B cell (primary cell): ENCODE measurements around the gene ITCH. TPM values are rescaled to one million over a fixed set of nuclear protein-coding genes. Genes with fewer than 3 reads are reported as not detected.

Experiments
- ATAC-seq: fragments of 200-7000 bp; cut with Tn5 transposase; one replicate; pipeline ENCODE4 v1.10.0; 2021; ENCODE audit warnings: low read depth, mild to moderate bottlenecking, moderate number of reproducible peaks, moderate library complexity
- CTCF ChIA-PET: fragments of 350-600 bp; sonication (Branson Sonifier 250); formaldehyde crosslinking; loops from one replicate; lab custom pipeline; 2021; ENCODE audit warnings: antibody characterized with exemption, inconsistent platforms; lab: Charles Lee
- POLR2A ChIA-PET: fragments of 350-600 bp; sonication (Branson Sonifier 250); formaldehyde crosslinking; loops from one replicate; lab custom pipeline; 2021; ENCODE audit warnings: antibody characterized with exemption; lab: Charles Lee
- DNase-seq: peaks from one replicate; pipeline ENCODE4 v3.0.0; 2013
- H2AFZ ChIP-seq: 2 replicates; pipeline ENCODE4 v1.6.1; 2012; ENCODE audit warnings: mild to moderate bottlenecking, low read depth, low read length; ENCODE audit not compliant: insufficient read depth, poor library complexity, severe bottlenecking
- H3K27ac ChIP-seq, 2 donors: 1 replicate in 1 of 2; 2 replicates in 1 of 2; pipeline ENCODE4 v1.5.1; 2012 to 2013; ENCODE audit warnings: low read length in 2 of 2, mild to moderate bottlenecking in 2 of 2, moderate library complexity in 1 of 2
- H3K27me3 ChIP-seq, 4 experiments: fragments of 200-600 bp in 1 of 4; sonication (generic) in 1 of 4; replicated peaks in 1 of 4; 1 replicate in 2 of 4; 2 replicates in 2 of 4; pipeline versions ENCODE4 v1.6.1 to v1.7.0; 2013 to 2016; ENCODE audit warnings: low read length in 3 of 4, mild to moderate bottlenecking in 2 of 4, mixed read lengths in 1 of 4, moderate library complexity in 1 of 4; ENCODE audit not compliant: insufficient read depth in 4 of 4, control insufficient read depth in 3 of 4; ENCODE audit errors: control extremely low read depth in 1 of 4
- H3K36me3 ChIP-seq, 2 experiments: replicated peaks in 1 of 2; 1 replicate in 1 of 2; 2 replicates in 1 of 2; pipeline versions ENCODE4 v1.6.1 to v1.7.1; 2013; ENCODE audit warnings: low read length in 1 of 2; ENCODE audit not compliant: insufficient read depth in 2 of 2, control insufficient read depth in 1 of 2; ENCODE audit errors: control extremely low read depth in 1 of 2, extremely low read depth in 1 of 2
- H3K4me1 ChIP-seq, 2 donors: fragments of 200-600 bp in 1 of 2; sonication (generic) in 1 of 2; 1 replicate in 1 of 2; 2 replicates in 1 of 2; pipeline versions ENCODE4 v1.5.1 to v1.6.1; 2013 to 2017; ENCODE audit warnings: low read length in 2 of 2; ENCODE audit not compliant: control insufficient read depth in 2 of 2, insufficient read depth in 2 of 2
- H3K4me2 ChIP-seq: replicated peaks from 2 replicates; pipeline ENCODE3; 2012; ENCODE audit warnings: mild to moderate bottlenecking, low read depth, low read length; ENCODE audit not compliant: poor library complexity, severe bottlenecking
- H3K4me3 ChIP-seq, 5 experiments: fragments of 200-600 bp in 1 of 5; sonication (generic) in 1 of 5; 1 replicate in 3 of 5; 2 replicates in 2 of 5; pipeline versions ENCODE4 v1.5.1 to v1.7.0; 2011 to 2016; ENCODE audit warnings: low read length in 4 of 5, mild to moderate bottlenecking in 4 of 5, low read depth in 2 of 5, control low read depth in 1 of 5, moderate library complexity in 1 of 5; ENCODE audit not compliant: insufficient read depth in 1 of 5; ENCODE audit errors: control extremely low read depth in 1 of 5, extremely low read depth in 1 of 5
- H3K79me2 ChIP-seq: fragments of 200-600 bp; sonication (generic); one replicate; pipeline ENCODE4 v1.6.0; 2016; ENCODE audit warnings: low read length; ENCODE audit not compliant: control insufficient read depth, insufficient read depth
- H3K9ac ChIP-seq: fragments of 200-600 bp; sonication (generic); 2 replicates; pipeline ENCODE4 v1.6.1; 2017; ENCODE audit warnings: mild to moderate bottlenecking, low read length, moderate library complexity
- H3K9me3 ChIP-seq, 3 donors: one replicate each; pipeline versions ENCODE4 v1.6.1 to v1.7.1; 2013; ENCODE audit warnings: low read length in 2 of 3; ENCODE audit not compliant: control insufficient read depth in 2 of 3, insufficient read depth in 1 of 3; ENCODE audit errors: control extremely low read depth in 1 of 3
- H4K20me1 ChIP-seq: 2 replicates; pipeline ENCODE4 v1.6.0; 2012; ENCODE audit warnings: mild to moderate bottlenecking, low read length; ENCODE audit not compliant: insufficient read depth, control insufficient read depth, poor library complexity, severe bottlenecking
- H3K27ac Mint-ChIP-seq: one replicate; pipeline ENCODE4 v1.8.0; 2021; ENCODE audit warnings: mixed read lengths
- H3K27me3 Mint-ChIP-seq: one replicate; pipeline ENCODE4 v1.8.0; 2021; ENCODE audit warnings: mixed read lengths
- H3K4me1 Mint-ChIP-seq: one replicate; pipeline ENCODE4 v1.8.0; 2021; ENCODE audit warnings: mixed read lengths
- H3K4me3 Mint-ChIP-seq: one replicate; pipeline ENCODE4 v1.8.0; 2021; ENCODE audit warnings: mixed read lengths
- H3K9me3 Mint-ChIP-seq: one replicate; pipeline ENCODE4 v1.8.0; 2022; ENCODE audit warnings: mixed read lengths; ENCODE audit not compliant: insufficient read depth
- EZH2 ChIP-seq: IDR thresholded peaks from 2 replicates; pipeline ENCODE4 v1.6.1; 2012; ENCODE audit warnings: borderline replicate concordance, low read depth, mild to moderate bottlenecking, moderate library complexity, low read length; ENCODE audit not compliant: insufficient read depth, poor library complexity, severe bottlenecking
- WGBS: methylation state at CpG from one replicate; pipeline ENCODE4 v1.1.5; 2013; ENCODE audit warnings: missing lambda C conversion rate; ENCODE audit not compliant: insufficient coverage; 5-methylcytosine and 5-hydroxymethylcytosine counted together
- intact Hi-C: fragments of 100-400 bp; cut with micrococcal nuclease; formaldehyde crosslinking; loops from one replicate; pipeline ENCODE4 v1.10.0; 2022
- polyA plus RNA-seq: library from polyadenylated mRNA; depleted of rRNA; stranded (reverse); fragments of >200 nt; gene quantifications from 2 replicates; pipeline ENCODE4 v1.2.3, GENCODE V29; 2012
- total RNA-seq, 2 donors: library from RNA; stranded (reverse); fragments of 120-200 nt in 1 of 2; gene quantifications; 1 replicate in 1 of 2; 2 replicates in 1 of 2; pipeline versions ENCODE4 v1.2.3 to v1.2.4, GENCODE V29; 2013 to 2022
- TF ChIP-seq, protein P1 (sequence below): fragments of 200-600 bp; IDR thresholded peaks from one replicate; pipeline ENCODE4 v1.8.0; 2022; ENCODE audit warnings: antibody characterized with exemption, mild to moderate bottlenecking

The ITCH gene
- total and polyA plus RNA-seq, 2 donors (not counting 1 experiment from before 2014, with no cell fraction given), result 10.0 to 110 TPM

DNA sequence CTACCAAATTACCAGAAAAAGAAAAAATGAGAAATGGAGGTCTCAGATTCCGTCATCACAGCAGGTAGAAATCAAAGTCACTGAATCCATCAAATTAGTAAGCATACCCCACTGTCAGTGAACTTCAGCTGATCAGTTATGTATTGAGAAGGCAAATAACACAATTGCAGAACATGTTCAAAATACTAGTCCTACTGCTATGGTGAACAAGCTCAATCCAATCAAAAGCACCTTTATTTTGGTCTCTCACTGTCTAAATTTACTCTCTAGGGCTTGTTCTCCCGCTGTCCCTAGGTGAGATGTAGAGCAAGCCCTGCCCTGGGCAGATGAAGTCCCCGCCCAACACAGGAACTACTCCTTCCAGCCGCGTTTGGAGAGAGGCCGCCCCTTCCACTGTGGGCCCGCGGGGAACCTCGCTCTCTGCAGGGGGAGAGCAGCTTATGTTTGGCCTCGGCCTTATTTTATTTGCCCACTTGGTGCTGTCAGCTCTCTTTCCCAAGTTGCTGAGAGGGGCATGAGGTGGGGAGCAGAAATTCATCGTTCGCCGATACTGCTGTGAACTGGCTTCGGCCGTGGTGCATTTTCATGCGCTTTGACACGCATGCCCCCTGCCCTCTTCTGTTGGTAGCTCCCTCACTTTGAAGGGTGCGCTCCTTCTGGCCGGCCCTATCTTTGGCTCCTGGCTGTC, 181.2 kb downstream of the ITCH start:
- DNase-seq, result no peak
- TF ChIP-seq, protein P1, sequence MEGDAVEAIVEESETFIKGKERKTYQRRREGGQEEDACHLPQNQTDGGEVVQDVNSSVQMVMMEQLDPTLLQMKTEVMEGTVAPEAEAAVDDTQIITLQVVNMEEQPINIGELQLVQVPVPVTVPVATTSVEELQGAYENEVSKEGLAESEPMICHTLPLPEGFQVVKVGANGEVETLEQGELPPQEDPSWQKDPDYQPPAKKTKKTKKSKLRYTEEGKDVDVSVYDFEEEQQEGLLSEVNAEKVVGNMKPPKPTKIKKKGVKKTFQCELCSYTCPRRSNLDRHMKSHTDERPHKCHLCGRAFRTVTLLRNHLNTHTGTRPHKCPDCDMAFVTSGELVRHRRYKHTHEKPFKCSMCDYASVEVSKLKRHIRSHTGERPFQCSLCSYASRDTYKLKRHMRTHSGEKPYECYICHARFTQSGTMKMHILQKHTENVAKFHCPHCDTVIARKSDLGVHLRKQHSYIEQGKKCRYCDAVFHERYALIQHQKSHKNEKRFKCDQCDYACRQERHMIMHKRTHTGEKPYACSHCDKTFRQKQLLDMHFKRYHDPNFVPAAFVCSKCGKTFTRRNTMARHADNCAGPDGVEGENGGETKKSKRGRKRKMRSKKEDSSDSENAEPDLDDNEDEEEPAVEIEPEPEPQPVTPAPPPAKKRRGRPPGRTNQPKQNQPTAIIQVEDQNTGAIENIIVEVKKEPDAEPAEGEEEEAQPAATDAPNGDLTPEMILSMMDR, result no peak
- no peak for TF ChIP-seq EZH2
- H3K79me2 ChIP-seq, result no peaks in the 10 kb centered on the region
- peaks cover 0 to 4% (median 0%) of the 10 kb centered on the region in 4 experiments for H3K27me3 ChIP-seq
- peak overlapping the region in 2 of 5 experiments; percentile 15 to 18 for H3K4me3 ChIP-seq
- Mint-ChIP-seq H3K4me1 (peaks cover 17% of the 10 kb centered on the region), H3K27ac (no peak overlapping the region), H3K4me3 (peak overlapping the region; percentile 15), H3K9me3 (no peaks in the 10 kb centered on the region), H3K27me3 (peaks cover 3% of the 10 kb centered on the region)
- ChIA-PET POLR2A (interaction anchor here (0.6 kb wide), 1 partner anchor 234 kb away, joined by 3 read pairs; no protein-coding TSS in a partner anchor), CTCF (interaction anchor here (0.8 to 1.9 kb wide), 4 partner anchors 163 to 226 kb away, joined by 3 to 7 read pairs (median 3); no protein-coding TSS in a partner anchor)
- WGBS, result 28% methylated on average over 12 of the region's 19 CpGs
- H4K20me1 ChIP-seq, result no peaks in the 10 kb centered on the region
- H2AFZ ChIP-seq, result no peak overlapping the region
- H3K36me3 ChIP-seq, result peaks cover 0 to 20% of the 10 kb centered on the region in 2 experiments
- no peak overlapping the region for H3K9ac ChIP-seq
- peak overlapping the region; percentile 36 for H3K4me2 ChIP-seq
- H3K9me3 ChIP-seq, result no peaks in the 10 kb centered on the region
- H3K4me1 ChIP-seq, result peaks cover 0 to 7% of the 10 kb centered on the region in 2 donors
- intact Hi-C loops, result no loop called here
- no peak overlapping the region for H3K27ac ChIP-seq
- ATAC-seq, result no peak

DNA sequence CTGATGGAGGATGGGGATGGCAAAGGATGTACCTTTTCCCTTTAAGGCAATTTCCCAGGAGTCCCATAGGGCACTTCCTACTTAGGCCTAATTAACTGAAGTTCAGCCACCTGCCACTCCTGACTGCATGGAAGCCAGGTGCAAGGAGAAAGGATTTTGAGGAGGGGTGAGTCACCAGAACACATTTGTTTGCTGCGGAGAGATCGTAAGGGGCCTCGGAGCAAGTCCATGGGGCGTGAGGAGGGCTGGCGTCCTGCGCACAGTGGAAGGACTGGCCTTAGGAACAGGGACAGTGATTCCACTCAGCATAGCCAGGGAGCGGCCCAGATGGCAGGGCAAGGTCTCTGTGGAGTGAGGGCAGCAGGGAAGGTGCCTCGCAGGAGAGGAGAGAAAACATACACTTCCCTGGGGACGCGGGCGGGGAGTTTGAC, 183.7 kb downstream of the ITCH start:
- intact Hi-C loops, result no loop called here
- no peak overlapping the region for H3K4me3 Mint-ChIP-seq
- WGBS, result 97% methylated on average over 11 of the region's 11 CpGs
- H3K27ac ChIP-seq, result no peak overlapping the region
- H3K4me1 Mint-ChIP-seq, result peaks cover 15% of the 10 kb centered on the region
- H3K79me2 ChIP-seq, result no peaks in the 10 kb centered on the region
- peak overlapping the region; percentile 11 for H3K27ac Mint-ChIP-seq
- H3K9me3 Mint-ChIP-seq, result no peaks in the 10 kb centered on the region
- peaks cover 0 to 7% of the 10 kb centered on the region in 2 donors for H3K4me1 ChIP-seq
- peaks cover 0 to 4% (median 0%) of the 10 kb centered on the region in 4 experiments for H3K27me3 ChIP-seq
- no peaks in the 10 kb centered on the region for H3K9me3 ChIP-seq
- H4K20me1 ChIP-seq, result no peaks in the 10 kb centered on the region
- H2AFZ ChIP-seq, result no peak overlapping the region
- CTCF ChIA-PET, result no interaction called here
- H3K27me3 Mint-ChIP-seq, result peaks cover 3% of the 10 kb centered on the region
- no peak overlapping the region for H3K9ac ChIP-seq
- H3K4me3 ChIP-seq, result no peak overlapping the region
- TF ChIP-seq, protein P1, result no peak
- TF ChIP-seq EZH2, result no peak
- peaks cover 0 to under 1% of the 10 kb centered on the region in 2 experiments for H3K36me3 ChIP-seq
- POLR2A ChIA-PET, result no interaction called here
- no peak overlapping the region for H3K4me2 ChIP-seq
- DNase-seq, result no peak
- ATAC-seq, result no peak
